Astrocyte (in vitro differentiated cells and primary cell): Measurements from ENCODE around the gene RLN3. TPM values are rescaled to one million over a fixed set of nuclear protein-coding genes. Genes with fewer than 3 reads are reported as not detected.

Experiments used
- DNase-seq: peaks from one replicate; pipeline ENCODE4 v3.0.0-alpha.2; 2010; ENCODE audit warnings: low read depth
- FAIRE-seq: peaks from 2 replicates; lab custom pipeline; 2011; peaks lifted over from hg19 to GRCh38; lab: Jason Lieb, UNC
- H2AFZ ChIP-seq: 2 replicates; pipeline ENCODE4 v1.6.0; 2012; ENCODE audit warnings: low read depth, low read length, inconsistent platforms
- H3K27ac ChIP-seq: 2 replicates; pipeline ENCODE4 v1.5.1; 2011; ENCODE audit warnings: low read depth, low read length, inconsistent platforms
- H3K27me3 ChIP-seq: 2 replicates; pipeline ENCODE4 v1.6.0; 2011; ENCODE audit warnings: low read length, inconsistent platforms; ENCODE audit not compliant: insufficient read depth
- H3K36me3 ChIP-seq: 2 replicates; pipeline ENCODE4 v1.5.1; 2011; ENCODE audit warnings: low read length, inconsistent platforms; ENCODE audit not compliant: insufficient read depth
- H3K4me1 ChIP-seq: 2 replicates; pipeline ENCODE4 v1.5.1; 2011; ENCODE audit warnings: low read length, inconsistent platforms; ENCODE audit not compliant: insufficient read depth
- H3K4me2 ChIP-seq: 2 replicates; pipeline ENCODE4 v1.6.0; 2012; ENCODE audit warnings: low read length, inconsistent platforms
- H3K4me3 ChIP-seq: 2 replicates; pipeline ENCODE4 v1.5.1; 2011; ENCODE audit warnings: low read depth, mild to moderate bottlenecking, low read length, inconsistent platforms; ENCODE audit not compliant: insufficient read depth
- H3K79me2 ChIP-seq: 2 replicates; pipeline ENCODE4 v1.6.0; 2012; ENCODE audit warnings: mild to moderate bottlenecking, low read length, inconsistent platforms; ENCODE audit not compliant: insufficient read depth
- H3K9ac ChIP-seq: 2 replicates; pipeline ENCODE4 v1.6.0; 2012; ENCODE audit warnings: mild to moderate bottlenecking, low read length, inconsistent platforms
- H3K9me3 ChIP-seq: 2 replicates; pipeline ENCODE4 v1.5.1; 2012; ENCODE audit warnings: low read depth, mild to moderate bottlenecking, low read length, inconsistent platforms; ENCODE audit not compliant: insufficient read depth
- H4K20me1 ChIP-seq: 2 replicates; pipeline ENCODE4 v1.6.0; 2012; ENCODE audit warnings: low read length, inconsistent platforms; ENCODE audit not compliant: insufficient read depth
- H3K27ac Mint-ChIP-seq: one replicate; pipeline ENCODE4 v1.8.0; 2021; ENCODE audit warnings: mild to moderate bottlenecking, mixed read lengths; ENCODE audit not compliant: unreplicated experiment
- H3K27me3 Mint-ChIP-seq: one replicate; pipeline ENCODE4 v1.8.0; 2021; ENCODE audit warnings: low read depth, mixed read lengths; ENCODE audit not compliant: unreplicated experiment
- H3K36me3 Mint-ChIP-seq: one replicate; pipeline ENCODE4 v1.8.0; 2021; ENCODE audit warnings: low read depth, mixed read lengths; ENCODE audit not compliant: unreplicated experiment
- H3K4me1 Mint-ChIP-seq: one replicate; pipeline ENCODE4 v1.8.0; 2021; ENCODE audit warnings: low read depth, mixed read lengths; ENCODE audit not compliant: unreplicated experiment
- H3K4me3 Mint-ChIP-seq: one replicate; pipeline ENCODE4 v1.8.0; 2021; ENCODE audit warnings: mild to moderate bottlenecking, moderate library complexity, mixed read lengths; ENCODE audit not compliant: unreplicated experiment
- H3K9me3 Mint-ChIP-seq: one replicate; pipeline ENCODE4 v1.8.0; 2021; ENCODE audit warnings: mild to moderate bottlenecking, mixed read lengths; ENCODE audit not compliant: unreplicated experiment
- CTCF ChIP-seq: IDR thresholded peaks from 2 replicates; pipeline ENCODE4 v1.5.1; 2011; ENCODE audit warnings: low read depth, mild to moderate bottlenecking, inconsistent platforms, low read length, moderate library complexity; ENCODE audit not compliant: insufficient read depth
- EZH2 ChIP-seq: IDR thresholded peaks from 2 replicates; pipeline ENCODE4 v1.6.1; 2012; ENCODE audit warnings: mild to moderate bottlenecking, low read length, inconsistent platforms; ENCODE audit not compliant: insufficient read depth
- total RNA-seq: library from RNA; stranded (reverse); gene quantifications from 2 replicates; pipeline ENCODE4 v1.2.1, GENCODE V29; 2021

The RLN3 gene
- total RNA-seq, 1 donor from 2014 or later = not detected

DNA sequence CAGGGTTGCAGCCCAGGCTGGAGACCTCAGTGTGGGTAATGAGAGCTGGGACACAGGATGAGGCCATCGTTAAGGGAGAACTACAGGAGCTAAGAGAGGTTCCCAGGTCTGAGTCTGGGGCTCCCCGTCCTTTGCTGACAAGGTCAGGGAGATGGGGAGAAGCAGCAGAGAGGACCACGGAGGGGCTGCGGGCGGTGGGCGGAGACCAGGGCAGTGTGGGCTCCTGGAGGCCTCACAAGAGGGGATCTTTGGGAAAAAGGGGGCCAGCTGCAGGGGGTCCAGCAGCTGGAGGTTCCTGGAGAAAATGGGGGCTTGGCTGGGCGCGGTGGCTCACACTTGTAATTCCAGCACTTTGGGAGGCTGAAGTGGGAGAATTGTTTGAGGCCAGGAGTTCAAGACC is 37.9 kb upstream of the RLN3 start:
- no peak overlapping the region for H3K27ac ChIP-seq
- H3K9me3 ChIP-seq = no peaks in the 10 kb centered on the region
- H3K27me3 ChIP-seq = no peaks in the 10 kb centered on the region
- FAIRE-seq = no peak
- Mint-ChIP-seq H3K9me3 (no peaks in the 10 kb centered on the region), H3K4me3 (no peak overlapping the region), H3K27ac (no peak overlapping the region), H3K36me3 (peaks cover 24% of the 10 kb centered on the region), H3K27me3 (no peaks in the 10 kb centered on the region), H3K4me1 (peaks cover 5% of the 10 kb centered on the region)
- H2AFZ ChIP-seq = no peak overlapping the region
- H3K4me1 ChIP-seq = peaks cover 9% of the 10 kb centered on the region
- DNase-seq = no peak
- H3K36me3 ChIP-seq = no peaks in the 10 kb centered on the region
- H3K4me3 ChIP-seq = no peak overlapping the region
- H3K4me2 ChIP-seq = no peak overlapping the region
- TF ChIP-seq EZH2 = no peak
- no peak for TF ChIP-seq CTCF
- peaks cover 17% of the 10 kb centered on the region for H4K20me1 ChIP-seq
- no peak overlapping the region for H3K9ac ChIP-seq
- no peaks in the 10 kb centered on the region for H3K79me2 ChIP-seq

- no peak overlapping the region for H3K9ac ChIP-seq
- TF ChIP-seq CTCF (no peak), EZH2 (no peak)
- no peaks in the 10 kb centered on the region for H3K27me3 ChIP-seq
- peaks cover 12% of the 10 kb centered on the region for H4K20me1 ChIP-seq
- no peaks in the 10 kb centered on the region for H3K9me3 ChIP-seq
- Mint-ChIP-seq H3K4me1 (no peaks in the 10 kb centered on the region), H3K9me3 (no peaks in the 10 kb centered on the region), H3K27me3 (no peaks in the 10 kb centered on the region), H3K27ac (no peak overlapping the region), H3K4me3 (no peak overlapping the region), H3K36me3 (peaks cover 22% of the 10 kb centered on the region)
- H2AFZ ChIP-seq = no peak overlapping the region
- H3K4me2 ChIP-seq = no peak overlapping the region
- no peak for DNase-seq
- H3K79me2 ChIP-seq = peaks cover 5% of the 10 kb centered on the region
- no peaks in the 10 kb centered on the region for H3K36me3 ChIP-seq
- H3K4me3 ChIP-seq = no peak overlapping the region
- peaks cover under 1% of the 10 kb centered on the region for H3K4me1 ChIP-seq
- no peak overlapping the region for H3K27ac ChIP-seq
- FAIRE-seq = no peak
Measured at GRCh38 chr19:13992025-13992424, 35.9 kb upstream of the RLN3 start.

GRCh38 chr19:13993590-13994300 is 34.2 kb upstream of the RLN3 start:
- Mint-ChIP-seq H3K36me3 (peaks cover 24% of the 10 kb centered on the region), H3K27ac (no peak overlapping the region), H3K4me3 (no peak overlapping the region), H3K27me3 (no peaks in the 10 kb centered on the region), H3K9me3 (no peaks in the 10 kb centered on the region), H3K4me1 (no peaks in the 10 kb centered on the region)
- H3K79me2 ChIP-seq = peaks cover 13% of the 10 kb centered on the region
- no peaks in the 10 kb centered on the region for H3K27me3 ChIP-seq
- no peak for TF ChIP-seq EZH2
- FAIRE-seq (no peak), DNase-seq (no peak)
- peaks cover 4% of the 10 kb centered on the region for H3K9me3 ChIP-seq
- H4K20me1 ChIP-seq = peaks cover 16% of the 10 kb centered on the region
- no peak overlapping the region for H3K27ac ChIP-seq
- no peak overlapping the region for H3K4me3 ChIP-seq
- no peaks in the 10 kb centered on the region for H3K4me1 ChIP-seq
- no peak overlapping the region for H2AFZ ChIP-seq
- no peaks in the 10 kb centered on the region for H3K36me3 ChIP-seq
- no peak overlapping the region for H3K9ac ChIP-seq
- no peak overlapping the region for H3K4me2 ChIP-seq
